Sigmoid colon (tissue), 7 donors: ENCODE measurements around the gene ROR1. TPM values are rescaled to one million over a fixed set of nuclear protein-coding genes. Genes with fewer than 3 reads are reported as not detected.

Source experiments
- DNase-seq: peaks from one replicate; pipeline ENCODE4 v3.0.0-alpha.2; 2019
- H3K27ac ChIP-seq, 4 donors: fragments of 200-600 bp; sonication (generic); one replicate each; pipeline ENCODE4 v1.5.1; 2016 to 2019; ENCODE audit warnings: mild to moderate bottlenecking in 1 of 4
- H3K27me3 ChIP-seq, 3 donors: fragments of 200-600 bp; sonication (generic); one replicate each; pipeline ENCODE4 v1.5.1; 2019; ENCODE audit warnings: mild to moderate bottlenecking in 1 of 3
- H3K36me3 ChIP-seq, 4 donors: fragments of 200-600 bp; sonication (generic); one replicate each; pipeline ENCODE4 v1.5.1; 2016 to 2019
- H3K4me1 ChIP-seq, 4 donors: fragments of 200-600 bp; sonication (generic); one replicate each; pipeline ENCODE4 v1.5.1; 2017 to 2019
- H3K4me3 ChIP-seq, 4 donors: fragments of 200-600 bp; sonication (generic); one replicate each; pipeline ENCODE4 v1.5.1; 2017 to 2019; ENCODE audit warnings: mild to moderate bottlenecking in 2 of 4, moderate library complexity in 1 of 4
- H3K9me3 ChIP-seq, 4 donors: fragments of 200-600 bp in 3 of 4; sonication (generic) in 3 of 4; one replicate each; pipeline versions ENCODE4 v1.5.1 to v1.6.1; 2013 to 2019
- CTCF ChIP-seq, 4 experiments: fragments of 450-650 bp in 3 of 4; fragments of 200-600 bp in 1 of 4; IDR thresholded peaks; one replicate each; pipeline ENCODE4 v1.5.1; 2016 to 2019; ENCODE audit warnings: antibody characterized with exemption in 4 of 4, mild to moderate bottlenecking in 3 of 4, moderate library complexity in 2 of 4
- EP300 ChIP-seq, 4 donors: sonication (generic); formaldehyde crosslinking; IDR thresholded peaks; one replicate each; pipeline ENCODE4 v1.6.1; 2017; ENCODE audit warnings: antibody characterized with exemption in 4 of 4
- POLR2A ChIP-seq, 2 donors: fragments of 450-650 bp; IDR thresholded peaks; one replicate each; pipeline ENCODE4 v1.6.1; 2016; ENCODE audit warnings: antibody characterized with exemption in 2 of 2, mild to moderate bottlenecking in 2 of 2, moderate library complexity in 2 of 2
- POLR2AphosphoS5 ChIP-seq, 4 donors: sonication (generic); formaldehyde crosslinking; IDR thresholded peaks; one replicate each; pipeline ENCODE4 v1.6.1; 2017; ENCODE audit warnings: antibody characterized with exemption in 4 of 4
- WGBS, 2 donors: extraction: QIAGEN DNeasy Blood & Tissue Kit; methylation state at CpG; one replicate each; pipeline ENCODE4 v1.1.7; 2013; 5-methylcytosine and 5-hydroxymethylcytosine counted together
- intact Hi-C: fragments of 100-400 bp; cut with DNase I; formaldehyde crosslinking; loops from one replicate; pipeline ENCODE4 v1.15.1; 2023
- polyA plus RNA-seq, 3 donors: library from polyadenylated mRNA; stranded (reverse); fragments of 200-250 nt; gene quantifications; one replicate each; pipeline ENCODE4 v1.2.3, GENCODE V29; 2013
- total RNA-seq, 4 donors: library from RNA; depleted of rRNA; stranded (reverse); fragments of >200 nt; gene quantifications; one replicate each; pipeline ENCODE4 v1.1.0, GENCODE V29; 2016
- donor health status: healthy with polysubstance abuse.
- donor health status: Bipolar disorder and iron deficiency.
- donor health status: healthy.

ROR1 gene
- total and polyA plus RNA-seq, 7 donors = under 0.01 to 37.1 (median 27.3) TPM

GRCh38 chr1:64072089-64072793 lies 298.4 kb downstream of the ROR1 start:
- Histone ChIP-seq H3K9me3 (no peaks in the 10 kb centered on the region), H3K4me3 (no peak overlapping the region), H3K27me3 (no peaks in the 10 kb centered on the region), H3K4me1 (peaks cover 0 to 21% (median 14%) of the 10 kb centered on the region in 4 donors), H3K27ac (no peak overlapping the region), H3K36me3 (no peaks in the 10 kb centered on the region)
- no peak for TF ChIP-seq POLR2AphosphoS5 (IDR thresholded peaks at IDR 0.05)
- no peak for TF ChIP-seq CTCF (IDR thresholded peaks at IDR 0.05)
- TF ChIP-seq POLR2A (IDR thresholded peaks at IDR 0.05) = no peak
- TF ChIP-seq EP300 (IDR thresholded peaks at IDR 0.05) = no peak
- intact Hi-C loops = no loop called here
- WGBS, 2 donors = 76 to 79% methylated on average over 5 of the region's 5 CpGs
- no peak for DNase-seq

- no peaks in the 10 kb centered on the region for H3K27me3 ChIP-seq
- H3K4me1 ChIP-seq = peaks cover 0 to 21% (median 14%) of the 10 kb centered on the region in 4 donors
- 69 to 83% methylated on average over 2 of the region's 2 CpGs for whole genome bisulfite sequencing, 2 donors
- intact Hi-C loops = no loop called here
- H3K9me3 ChIP-seq = no peaks in the 10 kb centered on the region
- TF ChIP-seq CTCF (IDR thresholded peaks at IDR 0.05) (no peak), POLR2AphosphoS5 (IDR thresholded peaks at IDR 0.05) (no peak), POLR2A (IDR thresholded peaks at IDR 0.05) (no peak), EP300 (IDR thresholded peaks at IDR 0.05) (no peak)
- DNase-seq = no peak
- H3K27ac ChIP-seq = no peak overlapping the region
- H3K36me3 ChIP-seq = no peaks in the 10 kb centered on the region
- no peak overlapping the region for H3K4me3 ChIP-seq
These were observed 299.9 kb downstream of the ROR1 start for GRCh38 chr1:64073705-64074104.

- 84 to 89% methylated on average over 4 of the region's 4 CpGs for WGBS, 2 donors
- Histone ChIP-seq H3K4me1 (peaks cover 0 to 21% (median 14%) of the 10 kb centered on the region in 4 donors), H3K27ac (no peak overlapping the region), H3K4me3 (no peak overlapping the region), H3K27me3 (no peaks in the 10 kb centered on the region), H3K9me3 (no peaks in the 10 kb centered on the region), H3K36me3 (no peaks in the 10 kb centered on the region)
- TF ChIP-seq CTCF (IDR thresholded peaks at IDR 0.05) = no peak
- no peak for DNase-seq
- intact Hi-C loops = no loop called here
These were observed 300.9 kb downstream of the ROR1 start for GRCh38 chr1:64074767-64075166.

GRCh38 chr1:64077281-64077940 lies 303.6 kb downstream of the ROR1 start:
- WGBS, 2 donors = 79 to 83% methylated on average over 8 of the region's 8 CpGs
- intact Hi-C loops = no loop called here
- H3K4me3 ChIP-seq = no peak overlapping the region
- H3K36me3 ChIP-seq = no peaks in the 10 kb centered on the region
- no peak overlapping the region for H3K27ac ChIP-seq
- no peaks in the 10 kb centered on the region for H3K9me3 ChIP-seq
- peaks cover 0 to 13% (median 6%) of the 10 kb centered on the region in 4 donors for H3K4me1 ChIP-seq
- no peak for TF ChIP-seq POLR2AphosphoS5 (IDR thresholded peaks at IDR 0.05)
- peak; percentile 64 for DNase-seq
- H3K27me3 ChIP-seq = no peaks in the 10 kb centered on the region

- Histone ChIP-seq H3K36me3 (no peaks in the 10 kb centered on the region), H3K4me1 (peaks cover 0 to 25% (median 10%) of the 10 kb centered on the region in 4 donors), H3K4me3 (no peak overlapping the region), H3K9me3 (no peaks in the 10 kb centered on the region), H3K27me3 (no peaks in the 10 kb centered on the region), H3K27ac (no peak overlapping the region)
- no peak for TF ChIP-seq CTCF (IDR thresholded peaks at IDR 0.05)
- no peak for TF ChIP-seq EP300 (IDR thresholded peaks at IDR 0.05)
- no peak for TF ChIP-seq POLR2A (IDR thresholded peaks at IDR 0.05)
- TF ChIP-seq POLR2AphosphoS5 (IDR thresholded peaks at IDR 0.05) = no peak
- intact Hi-C loops = no loop called here
- no peak for DNase-seq
- WGBS, 2 donors = 93 to 96% methylated on average over 3 of the region's 3 CpGs
These were observed 307.2 kb downstream of the ROR1 start for GRCh38 chr1:64080941-64081562.
